NCI-H128 (cell line): Measurements from ENCODE around the gene SDR39U1.

ENCODE experiments used
- DNase-seq: peaks from one replicate; lab custom pipeline; 2025; ENCODE audit not compliant: unreplicated experiment; lab: John Stamatoyannopoulos, UW

Gene SDR39U1

DNA sequence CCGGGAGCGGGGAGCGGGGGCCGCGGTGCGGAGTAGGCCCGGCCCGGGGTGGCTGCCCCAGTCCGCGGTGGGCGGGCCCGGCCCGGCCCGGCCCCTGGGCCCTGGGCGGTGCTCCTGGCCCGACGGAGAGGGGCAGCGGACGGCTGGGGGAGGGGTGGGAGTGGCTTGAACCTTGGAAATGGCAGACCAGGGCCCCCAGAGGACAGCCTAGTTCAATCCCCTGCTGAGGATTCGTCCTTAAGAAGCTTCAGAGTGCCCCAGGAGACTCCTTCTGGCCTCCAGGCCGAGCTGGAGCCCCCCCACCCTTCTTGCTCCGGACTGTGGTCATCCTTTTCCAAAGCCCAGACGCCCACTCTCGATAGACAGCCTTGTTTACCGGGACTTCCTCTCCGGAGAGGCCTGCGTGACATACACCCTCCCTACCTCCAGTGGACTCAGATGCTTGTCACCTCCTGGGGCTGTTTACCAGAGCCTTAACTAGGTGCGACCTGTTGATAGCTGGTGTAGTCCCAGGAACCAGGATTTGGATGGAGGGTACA is 12.4 kb downstream of the SDR39U1 start:
- DNase-seq = no peak

DNA sequence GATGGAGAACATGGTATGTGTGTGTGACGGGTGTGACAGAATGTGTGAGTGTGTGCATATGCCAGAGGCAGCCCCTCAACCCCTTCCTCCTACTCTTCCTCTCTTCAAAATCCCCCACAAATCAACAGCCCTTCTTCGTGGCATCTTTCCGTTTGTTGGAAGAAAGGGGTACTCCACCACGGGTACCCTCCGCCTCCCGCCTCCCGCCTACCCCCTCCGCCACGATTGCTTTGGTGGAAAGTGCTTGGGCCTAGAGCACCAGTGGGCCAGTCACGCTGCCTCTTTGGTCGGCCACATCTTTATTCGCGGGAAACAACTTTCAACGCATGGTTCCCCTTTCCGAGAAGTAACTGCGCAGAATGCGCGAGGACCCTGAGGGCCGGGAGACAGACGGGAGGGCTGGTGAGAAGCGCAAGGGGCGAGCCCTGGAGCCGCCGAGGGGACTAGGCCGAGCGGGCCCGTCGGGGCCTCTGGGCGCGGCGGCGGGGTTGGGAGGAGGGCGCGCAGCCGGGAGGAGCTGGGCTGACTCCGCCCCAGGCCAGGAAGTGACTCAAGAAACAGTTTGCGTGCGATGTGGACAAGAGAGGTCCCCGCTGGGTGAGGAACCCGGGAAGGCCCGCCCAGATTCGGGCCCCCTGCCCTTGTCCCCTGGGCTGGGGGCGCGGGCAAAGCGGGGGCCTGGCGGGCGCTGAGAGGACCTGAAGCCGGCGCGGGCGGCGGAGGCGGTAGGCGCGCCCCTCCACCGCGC is 13.0 kb downstream of the SDR39U1 start, which contains the start of the genes CBLN3 and KHNYN:
Gene CBLN3 (minus strand): TSS at position 274 of the 748 bp plus-strand sequence. CDS start 614 bp downstream, outside the sequence.
Gene KHNYN (plus strand): TSS at position 560 of the 748 bp plus-strand sequence. CDS start 777 bp downstream, outside the sequence.
- DNase-seq = peak; percentile 68

DNA sequence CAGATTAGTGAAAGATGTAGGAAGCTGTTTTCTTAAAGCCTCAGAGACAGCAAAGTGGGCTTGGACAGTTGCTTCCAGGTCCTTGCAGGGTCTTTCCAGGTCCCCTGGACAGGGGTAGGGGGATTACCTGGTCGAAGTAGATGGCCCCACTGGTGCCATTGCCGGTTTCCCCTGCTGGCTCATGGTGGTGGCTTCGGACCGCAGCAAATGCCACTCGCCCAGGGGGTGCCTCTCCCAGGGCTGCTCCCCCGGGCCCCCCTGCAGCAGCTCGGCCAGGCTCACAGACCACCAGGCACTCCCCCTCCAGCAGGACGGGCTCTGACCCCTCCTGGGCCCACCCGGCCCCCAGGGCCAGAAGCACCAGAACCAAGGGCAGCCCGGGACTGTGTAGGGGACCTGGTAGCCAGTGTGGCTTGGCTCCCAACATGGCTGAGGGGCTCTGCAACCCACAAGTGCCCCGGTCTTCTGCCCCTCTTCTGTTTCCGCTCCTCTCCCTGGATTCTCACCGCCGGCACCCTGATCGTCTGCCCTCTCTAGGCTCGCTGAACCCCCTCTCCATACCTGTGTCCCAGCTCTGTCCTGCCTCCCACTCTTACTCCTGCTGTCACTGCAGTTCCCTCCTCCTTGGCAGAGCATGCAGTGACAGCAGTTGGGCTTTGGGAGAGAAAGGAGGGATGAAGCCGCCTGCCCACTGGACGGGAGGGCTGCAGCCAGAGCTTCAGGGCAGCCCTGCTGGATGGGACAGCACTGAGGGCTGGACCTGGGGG is 13.8 kb downstream of the SDR39U1 start:
- DNase-seq = no peak

DNA sequence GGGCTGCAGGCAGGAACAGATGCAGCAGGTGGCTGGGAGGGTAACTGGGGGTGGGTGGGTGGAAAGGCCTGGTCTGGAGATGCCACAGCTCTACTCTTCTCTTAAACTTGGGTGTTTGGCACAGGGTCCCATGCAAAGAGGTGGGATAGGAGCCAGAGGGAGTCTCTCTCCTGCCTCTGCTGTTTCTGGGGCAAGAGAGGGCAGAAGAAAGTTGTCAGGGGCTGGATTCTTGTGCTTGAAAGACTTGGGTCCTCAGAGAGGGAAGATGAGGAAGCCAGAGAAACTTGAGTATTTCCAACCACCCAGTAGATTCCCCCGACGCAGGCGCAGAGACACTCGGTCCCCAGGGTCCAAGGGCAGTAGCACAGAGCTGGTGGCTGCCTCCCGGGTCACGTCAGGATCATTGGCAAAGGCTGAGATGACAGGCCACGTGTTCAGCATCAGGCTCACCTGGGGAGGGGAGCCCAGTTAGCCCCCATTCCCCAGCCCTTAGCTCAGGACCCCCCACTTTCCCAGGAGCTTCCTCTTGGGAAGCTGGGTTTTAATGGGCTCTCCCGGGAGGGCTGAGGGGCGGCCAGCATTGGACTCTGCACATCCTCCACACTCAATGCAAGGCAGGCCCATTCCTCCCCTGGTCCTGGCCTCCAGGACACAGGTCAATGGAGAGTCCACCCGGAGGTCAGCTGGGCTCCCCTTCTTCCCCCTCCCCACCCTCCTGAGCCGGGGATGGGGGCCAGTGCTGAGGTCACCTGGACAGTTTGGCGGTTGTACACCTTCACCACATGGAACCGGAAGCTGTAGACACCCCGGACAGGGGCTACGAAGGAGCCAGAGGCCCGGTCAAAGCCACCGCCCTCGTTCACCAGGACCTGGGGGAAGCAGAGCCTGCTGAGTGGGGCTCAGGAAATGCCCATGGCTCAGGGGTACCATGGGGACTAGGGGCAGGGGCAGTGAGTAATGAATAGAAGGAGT is 14.8 kb downstream of the SDR39U1 start:
- DNase-seq = no peak

DNA sequence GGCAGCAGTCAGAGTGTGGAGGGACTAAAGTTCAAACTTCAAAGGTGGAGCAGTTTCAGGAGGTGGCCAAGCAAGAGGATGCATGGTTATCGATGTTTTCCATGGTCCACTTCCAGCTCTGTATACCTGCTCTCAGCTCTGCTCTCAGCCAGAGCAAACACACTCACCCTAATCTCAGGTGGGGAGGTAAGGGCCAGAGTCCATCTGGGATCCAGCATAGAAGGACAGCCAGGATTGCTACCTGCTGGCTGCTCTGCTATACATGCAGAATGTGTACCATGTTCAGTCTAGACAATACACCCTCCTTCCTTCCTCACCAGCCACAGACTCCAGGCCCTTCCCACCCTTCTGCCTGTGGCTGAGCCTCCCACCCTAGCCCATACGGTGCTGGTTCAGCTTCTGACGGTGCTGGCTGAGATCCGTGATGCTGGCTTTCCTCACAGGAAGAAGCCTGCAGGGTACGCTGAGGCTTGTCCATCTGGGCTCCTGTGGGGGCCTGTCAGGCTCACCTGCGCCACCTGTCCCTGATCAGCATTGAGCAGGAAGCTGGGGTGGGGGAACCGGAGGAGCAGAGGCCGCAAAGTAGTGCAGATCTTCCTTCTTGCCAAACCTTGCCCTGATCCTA is 15.6 kb downstream of the SDR39U1 start:
- DNase-seq = no peak

DNA sequence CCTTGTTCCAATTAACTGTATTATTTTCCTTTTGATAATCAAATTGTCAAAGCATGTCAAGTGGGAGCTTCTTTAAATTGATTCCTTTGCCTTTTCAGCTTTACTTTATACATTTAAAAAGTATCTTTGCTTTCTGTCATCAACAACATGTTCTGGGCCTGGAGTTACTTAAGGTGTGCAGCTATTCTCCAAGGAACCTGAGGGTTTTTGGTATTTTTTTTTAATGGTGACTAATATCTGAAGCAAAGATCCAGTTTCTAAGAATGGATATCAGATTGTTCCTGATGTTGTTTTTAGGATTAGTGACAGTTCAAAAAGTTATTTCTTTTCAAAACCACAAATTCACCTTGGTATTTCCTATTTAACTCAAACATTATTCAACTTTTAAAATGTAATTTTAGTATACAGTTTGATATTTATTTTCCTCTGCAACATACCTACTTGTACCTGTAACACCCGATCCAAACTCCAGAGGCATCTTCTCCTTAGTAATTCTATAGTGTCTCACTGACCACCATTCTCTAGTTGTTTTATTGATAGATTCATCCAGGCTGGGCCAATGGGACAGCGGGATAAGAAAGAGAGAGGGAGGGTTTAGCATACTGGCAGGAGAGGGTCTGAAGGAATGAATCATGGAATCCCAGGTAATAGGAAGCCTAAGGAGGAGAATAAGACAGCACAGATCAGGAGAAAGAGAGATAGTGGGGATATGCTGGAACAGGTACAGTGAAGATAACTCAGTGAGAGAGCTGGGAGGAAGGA is 16.2 kb downstream of the SDR39U1 start:
- DNase-seq = no peak

DNA sequence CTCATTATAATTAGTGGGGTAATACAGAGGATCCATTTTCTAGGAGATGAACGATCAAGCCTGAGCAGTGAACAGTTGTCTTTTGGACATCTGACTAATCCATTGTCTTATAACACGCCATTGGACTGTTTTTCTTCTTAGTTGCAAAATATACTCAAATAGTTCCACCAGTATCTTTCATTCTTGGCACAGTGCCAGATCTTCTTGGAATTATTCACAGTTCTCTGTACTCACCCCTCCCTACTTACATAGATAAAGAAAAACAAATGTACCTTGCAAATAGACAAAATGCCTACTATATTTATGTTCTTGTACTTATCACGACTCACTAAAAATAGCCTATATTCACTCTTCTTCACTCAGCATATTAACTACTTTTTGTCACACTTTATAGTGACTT is 16.9 kb downstream of the SDR39U1 start:
- DNase-seq = no peak

DNA sequence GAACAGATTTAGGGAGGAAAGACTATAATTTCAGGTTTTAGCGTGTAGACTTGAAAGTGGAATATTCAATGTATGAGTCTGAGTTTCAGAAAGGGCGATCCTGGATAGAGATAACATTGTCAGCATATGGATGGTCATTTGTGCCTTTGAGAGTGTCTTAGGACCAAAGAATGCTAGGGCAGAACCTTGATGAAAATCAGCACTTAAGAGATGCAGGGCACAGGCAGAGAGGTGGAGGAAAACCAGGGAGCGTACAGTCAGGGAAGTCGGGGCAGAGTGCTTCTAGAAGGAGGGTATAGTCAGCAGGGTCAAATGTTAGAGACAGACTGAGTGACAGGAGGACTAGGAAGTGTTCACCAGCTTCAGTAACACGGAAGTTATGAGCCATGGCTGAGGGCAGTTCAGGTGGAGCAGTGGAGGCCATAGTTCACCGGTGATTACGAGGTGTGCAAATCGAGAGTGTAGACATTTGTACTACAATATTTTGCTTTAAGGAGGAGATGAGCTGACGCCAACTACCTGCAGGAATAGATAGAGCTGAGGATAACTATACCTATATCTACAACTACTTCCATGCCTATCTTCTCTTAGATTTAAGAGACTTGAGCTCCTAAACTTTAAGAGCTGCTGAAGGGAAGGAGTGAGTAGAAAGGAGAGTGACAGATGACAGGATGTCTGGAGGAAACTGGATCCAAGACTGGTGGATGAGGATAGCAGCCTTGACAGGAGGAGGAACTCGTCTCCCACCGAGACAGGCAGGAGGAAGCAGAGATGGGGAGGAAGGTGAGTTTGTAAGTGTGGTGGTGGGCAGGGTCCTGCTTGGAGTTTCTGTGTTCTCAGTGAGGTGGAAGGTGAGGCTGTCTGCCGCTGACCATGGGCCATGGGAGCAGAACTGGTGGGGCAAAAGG is 19.6 kb downstream of the SDR39U1 start:
- DNase-seq = no peak

DNA sequence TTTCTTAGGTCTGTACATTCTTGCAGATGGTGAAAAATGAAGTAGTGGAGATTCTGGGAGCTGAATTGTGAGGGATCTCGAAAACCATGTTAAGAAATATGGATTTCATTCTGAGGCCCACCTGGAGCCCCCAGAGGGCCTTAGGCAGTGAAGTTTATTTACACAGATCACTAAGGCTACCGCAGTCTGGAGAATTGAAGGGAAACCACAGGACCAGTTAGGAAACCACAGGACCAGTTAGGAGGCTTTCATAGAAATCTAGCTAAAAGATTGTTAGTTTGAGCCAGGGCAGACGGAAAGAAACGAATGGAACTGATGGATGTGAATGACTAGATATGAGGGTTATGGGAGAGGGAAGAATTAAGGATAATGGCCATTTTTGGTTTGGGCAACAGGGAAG is 20.3 kb downstream of the SDR39U1 start:
- DNase-seq = no peak

DNA sequence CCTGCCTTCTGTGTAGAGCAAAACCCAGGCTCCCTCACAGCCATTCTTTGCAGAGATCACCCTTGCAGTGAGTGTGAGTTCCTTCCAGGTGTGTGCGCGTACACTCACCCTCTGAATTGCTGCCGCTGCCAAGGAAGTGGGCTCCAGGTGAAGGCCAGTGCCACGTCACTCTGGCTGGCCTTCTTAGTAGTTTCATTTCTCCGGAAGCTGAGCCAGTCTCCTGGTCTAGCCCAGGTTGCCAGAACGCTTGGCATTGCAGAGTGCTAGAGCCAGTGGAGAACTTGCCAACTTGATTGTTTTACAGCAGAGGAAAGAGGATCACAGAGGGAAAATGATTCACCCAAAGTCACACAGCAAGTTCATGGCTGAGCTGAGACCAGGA is 24.1 kb downstream of the SDR39U1 start:
- no peak for DNase-seq

DNA sequence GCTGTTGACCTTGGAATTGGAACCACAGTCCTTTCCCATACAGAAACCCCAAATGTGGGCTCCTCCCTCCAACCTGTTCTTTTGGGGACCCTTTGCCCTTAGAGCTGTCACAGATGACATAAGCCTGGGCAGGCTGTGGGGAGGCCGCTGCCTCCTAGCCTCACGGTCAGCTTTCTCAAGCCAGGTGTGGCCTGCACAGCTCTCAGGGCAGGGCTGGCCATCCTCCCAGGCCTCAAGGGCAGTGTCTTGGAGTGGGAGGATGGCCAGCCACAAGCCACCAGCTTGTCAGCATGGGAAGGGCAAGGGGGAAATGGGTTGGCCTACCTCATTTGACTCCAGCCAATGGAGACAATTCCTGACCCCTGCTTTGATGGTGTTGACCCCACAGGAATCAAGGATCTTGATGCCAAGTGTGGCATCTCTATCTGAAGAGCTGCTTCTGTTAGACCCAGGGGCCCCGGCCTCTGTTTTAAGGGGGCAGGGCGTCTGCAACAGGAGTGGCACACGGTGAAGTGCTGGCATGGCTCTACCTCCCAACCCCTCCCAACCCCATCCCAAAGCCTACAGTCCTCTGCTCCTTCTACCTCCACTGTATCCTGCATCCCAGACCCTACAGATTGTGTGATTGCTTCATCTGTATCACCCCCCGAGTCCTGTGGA is 24.6 kb downstream of the SDR39U1 start:
- no peak for DNase-seq

DNA sequence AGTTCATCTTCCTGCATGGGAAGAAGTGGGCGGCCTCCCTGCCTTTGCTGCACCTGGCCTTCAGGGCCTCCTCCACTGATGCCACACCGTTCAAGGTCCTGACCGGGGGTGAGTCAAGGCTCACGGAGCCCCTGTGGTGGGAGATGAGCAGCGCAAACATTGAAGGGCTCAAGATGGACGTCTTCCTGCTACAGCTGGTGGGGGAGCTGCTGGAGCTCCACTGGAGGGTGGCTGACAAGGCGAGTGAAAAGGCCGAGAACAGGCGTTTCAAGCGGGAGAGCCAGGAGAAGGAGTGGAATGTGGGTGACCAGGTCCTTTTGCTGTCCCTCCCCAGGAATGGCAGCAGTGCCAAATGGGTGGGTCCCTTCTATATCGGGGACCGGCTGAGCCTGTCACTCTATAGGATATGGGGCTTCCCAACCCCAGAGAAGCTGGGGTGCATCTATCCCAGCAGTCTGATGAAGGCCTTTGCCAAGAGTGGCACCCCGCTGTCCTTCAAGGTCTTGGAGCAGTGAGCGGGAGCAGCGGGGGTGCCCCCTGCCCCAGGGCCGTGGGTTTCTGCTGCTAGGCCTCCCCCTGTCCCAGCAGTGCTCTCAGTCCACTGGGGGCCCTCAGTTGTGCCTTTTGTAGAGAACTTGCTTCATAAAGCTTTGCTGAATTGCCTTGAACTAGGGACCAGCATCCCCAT is 25.5 kb downstream of the SDR39U1 start:
- DNase-seq = no peak

DNA sequence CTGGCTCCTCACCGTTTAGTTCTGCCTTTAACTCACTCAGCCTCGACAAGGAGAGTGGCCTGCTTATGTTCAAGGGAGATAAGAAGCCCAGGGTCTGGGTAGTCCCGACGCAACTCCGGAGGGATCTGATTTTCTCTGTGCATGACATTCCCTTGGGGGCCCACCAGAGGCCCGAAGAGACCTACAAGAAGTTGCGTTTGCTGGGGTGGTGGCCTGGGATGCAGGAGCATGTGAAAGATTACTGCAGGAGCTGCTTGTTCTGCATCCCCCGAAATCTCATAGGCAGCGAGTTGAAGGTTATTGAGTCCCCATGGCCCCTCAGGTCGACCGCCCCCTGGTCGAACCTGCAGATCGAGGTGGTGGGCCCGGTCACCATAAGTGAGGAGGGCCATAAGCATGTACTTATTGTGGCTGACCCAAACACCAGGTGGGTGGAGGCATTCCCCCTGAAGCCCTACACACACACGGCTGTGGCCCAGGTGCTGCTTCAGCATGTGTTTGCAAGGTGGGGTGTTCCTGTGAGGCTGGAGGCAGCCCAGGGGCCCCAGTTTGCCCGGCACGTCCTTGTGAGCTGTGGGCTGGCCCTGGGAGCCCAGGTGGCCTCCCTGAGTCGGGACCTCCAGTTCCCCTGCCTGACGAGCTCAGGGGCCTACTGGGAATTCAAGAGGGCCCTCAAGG is 26.2 kb downstream of the SDR39U1 start:
- no peak for DNase-seq

DNA sequence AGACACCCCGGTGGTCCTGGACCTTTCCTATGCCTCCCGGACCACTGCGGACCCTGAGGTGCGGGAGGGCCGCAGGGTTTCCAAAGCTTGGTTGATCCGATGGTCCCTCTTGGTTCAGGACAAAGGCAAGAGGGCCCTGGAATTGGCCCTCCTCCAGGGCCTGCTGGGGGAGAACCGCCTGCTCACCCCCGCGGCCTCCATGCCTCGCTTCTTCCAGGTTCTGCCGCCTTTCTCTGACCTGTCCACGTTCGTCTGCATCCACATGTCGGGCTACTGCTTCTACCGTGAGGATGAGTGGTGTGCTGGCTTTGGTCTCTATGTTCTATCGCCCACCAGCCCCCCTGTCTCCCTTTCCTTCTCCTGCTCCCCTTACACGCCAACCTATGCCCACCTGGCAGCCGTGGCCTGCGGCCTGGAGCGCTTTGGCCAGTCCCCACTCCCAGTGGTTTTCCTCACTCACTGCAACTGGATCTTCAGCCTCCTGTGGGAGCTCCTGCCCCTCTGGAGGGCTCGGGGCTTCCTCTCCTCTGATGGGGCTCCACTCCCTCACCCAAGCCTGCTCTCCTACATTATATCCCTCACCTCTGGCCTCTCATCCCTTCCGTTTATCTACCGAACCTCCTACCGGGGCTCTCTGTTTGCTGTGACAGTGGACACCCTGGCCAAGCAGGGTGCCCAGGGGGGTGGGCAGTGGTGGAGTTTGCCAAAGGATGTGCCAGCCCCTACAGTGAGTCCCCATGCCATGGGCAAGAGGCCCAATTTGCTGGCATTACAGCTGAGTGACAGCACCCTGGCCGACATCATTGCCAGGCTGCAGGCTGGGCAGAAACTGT is 26.9 kb downstream of the SDR39U1 start:
- DNase-seq = no peak

DNA sequence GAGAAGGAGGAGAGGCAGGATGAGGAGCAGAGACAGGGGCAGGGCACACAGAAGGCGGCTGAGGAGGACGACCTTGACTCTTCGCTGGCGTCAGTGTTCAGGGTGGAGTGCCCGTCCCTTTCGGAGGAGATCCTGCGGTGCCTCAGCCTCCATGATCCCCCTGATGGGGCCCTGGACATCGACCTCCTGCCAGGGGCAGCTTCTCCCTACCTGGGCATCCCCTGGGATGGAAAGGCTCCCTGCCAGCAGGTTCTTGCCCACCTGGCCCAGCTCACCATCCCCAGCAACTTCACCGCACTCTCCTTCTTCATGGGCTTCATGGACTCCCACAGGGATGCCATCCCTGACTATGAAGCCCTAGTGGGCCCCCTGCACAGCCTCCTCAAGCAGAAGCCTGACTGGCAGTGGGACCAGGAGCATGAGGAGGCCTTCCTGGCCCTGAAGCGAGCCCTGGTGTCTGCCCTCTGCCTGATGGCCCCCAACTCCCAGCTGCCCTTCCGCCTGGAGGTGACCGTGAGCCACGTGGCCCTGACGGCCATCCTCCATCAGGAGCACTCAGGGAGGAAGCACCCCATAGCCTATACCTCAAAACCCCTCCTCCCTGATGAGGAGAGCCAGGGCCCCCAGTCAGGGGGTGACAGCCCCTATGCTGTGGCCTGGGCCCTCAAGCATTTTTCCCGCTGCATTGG is 27.7 kb downstream of the SDR39U1 start:
- no peak for DNase-seq

DNA sequence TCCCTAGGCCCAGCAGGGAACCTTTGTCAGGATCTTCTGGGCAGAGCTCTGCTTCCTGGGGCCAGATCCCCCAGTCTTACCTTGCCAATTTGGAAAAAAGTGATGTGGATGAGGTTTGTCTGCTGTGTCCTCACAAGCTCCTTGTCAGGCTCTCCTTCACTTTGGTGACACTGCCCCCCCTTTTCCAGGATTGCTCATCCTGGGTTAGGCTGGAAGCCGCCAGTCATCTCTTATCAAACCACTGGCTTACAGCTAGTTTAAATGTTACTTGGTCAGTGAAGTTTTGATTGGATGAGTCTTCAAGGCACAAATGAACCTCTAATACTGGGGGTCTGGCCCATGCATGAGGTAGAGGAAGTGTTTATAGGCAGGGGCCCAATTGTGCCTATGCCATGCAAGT is 28.5 kb downstream of the SDR39U1 start:
- DNase-seq = no peak
